ENCODE data around the gene BICC1.
A peak's percentile ranks its signal among the peaks of the same experiment; 100 is the strongest.

The BICC1 gene

GRCh38 chr10:58704226-58704625 is 191.6 kb downstream of the BICC1 start:
- no peak for DNase-seq (ENCODE audit: low spot score)
- no peak for FAIRE-seq

- FAIRE-seq = no peak
These were observed 192.0 kb downstream of the BICC1 start for GRCh38 chr10:58704671-58705141.

GRCh38 chr10:58706836-58707235 is 194.2 kb downstream of the BICC1 start:
- DNase-seq (ENCODE audit: low spot score) (no peak), FAIRE-seq (no peak)

More at GRCh38 chr10:58704671-58705141, 192.0 kb downstream of the BICC1 start:
- no peak for DNase-seq (ENCODE audit: low spot score)

GRCh38 chr10:58712141-58712540 is 199.5 kb downstream of the BICC1 start:
- DNase-seq (ENCODE audit: low spot score) (no peak), FAIRE-seq (no peak)

GRCh38 chr10:58712982-58713381 is 200.3 kb downstream of the BICC1 start:
- no peak for FAIRE-seq
- no peak for DNase-seq (ENCODE audit: low spot score)

- FAIRE-seq (no peak), DNase-seq (ENCODE audit: low spot score) (no peak)
These were observed 201.7 kb downstream of the BICC1 start for GRCh38 chr10:58714409-58714808.

- no peak for DNase-seq (ENCODE audit: low spot score)
- FAIRE-seq = no peak
These were observed 202.4 kb downstream of the BICC1 start for GRCh38 chr10:58715061-58715460.

GRCh38 chr10:58718596-58718995 is 205.9 kb downstream of the BICC1 start:
- no peak for FAIRE-seq
- DNase-seq (ENCODE audit: low spot score) = no peak

- DNase-seq (ENCODE audit: low spot score) (no peak), FAIRE-seq (no peak)
These were observed 209.1 kb downstream of the BICC1 start for GRCh38 chr10:58721601-58722281.

- FAIRE-seq (no peak), DNase-seq (ENCODE audit: low spot score) (no peak)
These were observed 210.5 kb downstream of the BICC1 start for GRCh38 chr10:58723186-58723585.

GRCh38 chr10:58723966-58724365 is 211.3 kb downstream of the BICC1 start:
- FAIRE-seq = no peak
- no peak for DNase-seq (ENCODE audit: low spot score)

GRCh38 chr10:58724781-58725180 is 212.1 kb downstream of the BICC1 start:
- FAIRE-seq (no peak), DNase-seq (ENCODE audit: low spot score) (no peak)

GRCh38 chr10:58725901-58726300 is 213.2 kb downstream of the BICC1 start:
- DNase-seq (ENCODE audit: low spot score) (no peak), FAIRE-seq (no peak)

GRCh38 chr10:58727633-58728032 is 215.0 kb downstream of the BICC1 start:
- DNase-seq (ENCODE audit: low spot score) = no peak
- FAIRE-seq = no peak

GRCh38 chr10:58731276-58731675 is 218.6 kb downstream of the BICC1 start:
- FAIRE-seq = no peak
- no peak for DNase-seq (ENCODE audit: low spot score)

GRCh38 chr10:58733436-58733835 is 220.8 kb downstream of the BICC1 start:
- DNase-seq (ENCODE audit: low spot score) (no peak), FAIRE-seq (peak; percentile 74)

- FAIRE-seq (no peak), DNase-seq (ENCODE audit: low spot score) (no peak)
These were observed 221.4 kb downstream of the BICC1 start for GRCh38 chr10:58734116-58734515.

GRCh38 chr10:58734664-58735063 is 222.0 kb downstream of the BICC1 start:
- no peak for FAIRE-seq
- no peak for DNase-seq (ENCODE audit: low spot score)

- FAIRE-seq (no peak), DNase-seq (ENCODE audit: low spot score) (no peak)
These were observed 222.4 kb downstream of the BICC1 start for GRCh38 chr10:58735087-58735486.

GRCh38 chr10:58740620-58741369 is 228.1 kb downstream of the BICC1 start:
- DNase-seq (ENCODE audit: low spot score) = no peak
- peak; percentile 58 for FAIRE-seq

- FAIRE-seq (no peak), DNase-seq (ENCODE audit: low spot score) (no peak)
These were observed 229.0 kb downstream of the BICC1 start for GRCh38 chr10:58741673-58742072.

- FAIRE-seq (no peak), DNase-seq (ENCODE audit: low spot score) (no peak)
These were observed 229.5 kb downstream of the BICC1 start for GRCh38 chr10:58742141-58742540.

Measured in urothelium cell line (cell line).